Measurements from ENCODE around the gene PRPF18. TPM values are rescaled to one million over a fixed set of nuclear protein-coding genes. Genes with fewer than 3 reads are reported as not detected.

Gene PRPF18
- total RNA-seq, 1 donor from 2014 or later: 21.0 TPM

DNA sequence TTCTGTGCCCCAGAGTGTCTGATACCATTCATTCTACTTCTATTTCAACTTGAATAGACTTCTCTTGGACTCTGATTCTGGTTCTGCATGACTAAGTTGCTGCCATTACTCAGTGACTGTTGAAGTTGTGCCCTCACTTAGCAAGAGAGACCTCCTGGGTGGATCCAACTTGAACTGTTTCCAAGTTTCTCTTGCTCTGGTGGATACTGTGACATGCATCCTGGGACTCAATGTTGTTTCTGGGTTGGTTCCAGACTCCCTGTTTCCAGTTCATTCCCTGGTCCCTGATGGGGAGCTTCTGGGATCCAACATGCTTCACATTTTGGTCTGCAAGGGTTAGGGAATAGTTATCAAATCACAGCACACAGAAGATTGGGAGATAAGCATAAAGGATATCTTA lies 26.2 kb upstream of the PRPF18 start:
- no peaks in the 10 kb centered on the region for H3K79me2 ChIP-seq (ENCODE audit: insufficient read depth, low read length)
- no peaks in the 10 kb centered on the region for H3K36me3 Mint-ChIP-seq (ENCODE audit: low read depth, unreplicated experiment)
- H3K9ac ChIP-seq (ENCODE audit: low read length): no peak overlapping the region
- no peak overlapping the region for H3K27ac ChIP-seq (ENCODE audit: low read depth, low read length)
- peak; percentile 78 for DNase-seq (ENCODE audit: low read depth)
- no peaks in the 10 kb centered on the region for H3K27me3 ChIP-seq (ENCODE audit: insufficient read depth, low read length)
- no peaks in the 10 kb centered on the region for H3K36me3 ChIP-seq (ENCODE audit: insufficient read depth, low read length)
- no peak for FAIRE-seq
- H3K4me2 ChIP-seq (ENCODE audit: low read length): peak overlapping the region; percentile 45
- H3K27me3 Mint-ChIP-seq (ENCODE audit: low read depth, unreplicated experiment): no peaks in the 10 kb centered on the region
- no peak overlapping the region for H2AFZ ChIP-seq (ENCODE audit: low read depth, low read length)
- no peak overlapping the region for H3K27ac Mint-ChIP-seq (ENCODE audit: unreplicated experiment)
- H3K9me3 ChIP-seq (ENCODE audit: insufficient read depth, low read depth, low read length): peaks cover 8% of the 10 kb centered on the region
- no peak overlapping the region for H3K4me3 ChIP-seq (ENCODE audit: insufficient read depth, low read depth, low read length)
- H3K4me3 Mint-ChIP-seq (ENCODE audit: unreplicated experiment): no peak overlapping the region
- H4K20me1 ChIP-seq (ENCODE audit: insufficient read depth, low read length): no peaks in the 10 kb centered on the region
- H3K4me1 Mint-ChIP-seq (ENCODE audit: low read depth, unreplicated experiment): no peaks in the 10 kb centered on the region
- H3K4me1 ChIP-seq (ENCODE audit: insufficient read depth, low read length): peaks cover 6% of the 10 kb centered on the region
- TF ChIP-seq EZH2 (IDR thresholded peaks at IDR 0.05; ENCODE audit: insufficient read depth, low read length) (no peak), CTCF (IDR thresholded peaks at IDR 0.05; ENCODE audit: insufficient read depth, low read depth, low read length) (no peak)
- H3K9me3 Mint-ChIP-seq (ENCODE audit: unreplicated experiment): peaks cover 11% of the 10 kb centered on the region

GRCh38 chr10:13563481-13564445 lies 23.0 kb upstream of the PRPF18 start:
- no peak overlapping the region for H3K4me3 ChIP-seq (ENCODE audit: insufficient read depth, low read depth, low read length)
- no peak overlapping the region for H3K9ac ChIP-seq (ENCODE audit: low read length)
- Mint-ChIP-seq H3K36me3 (ENCODE audit: low read depth, unreplicated experiment) (no peaks in the 10 kb centered on the region), H3K4me1 (ENCODE audit: low read depth, unreplicated experiment) (no peaks in the 10 kb centered on the region), H3K27ac (ENCODE audit: unreplicated experiment) (no peak overlapping the region), H3K4me3 (ENCODE audit: unreplicated experiment) (no peak overlapping the region), H3K9me3 (ENCODE audit: unreplicated experiment) (peaks cover 11% of the 10 kb centered on the region), H3K27me3 (ENCODE audit: low read depth, unreplicated experiment) (no peaks in the 10 kb centered on the region)
- peaks cover 8% of the 10 kb centered on the region for H3K9me3 ChIP-seq (ENCODE audit: insufficient read depth, low read depth, low read length)
- H3K79me2 ChIP-seq (ENCODE audit: insufficient read depth, low read length): no peaks in the 10 kb centered on the region
- H3K36me3 ChIP-seq (ENCODE audit: insufficient read depth, low read length): no peaks in the 10 kb centered on the region
- H3K4me1 ChIP-seq (ENCODE audit: insufficient read depth, low read length): peaks cover 6% of the 10 kb centered on the region
- no peak overlapping the region for H2AFZ ChIP-seq (ENCODE audit: low read depth, low read length)
- H3K27ac ChIP-seq (ENCODE audit: low read depth, low read length): no peak overlapping the region
- TF ChIP-seq EZH2 (IDR thresholded peaks at IDR 0.05; ENCODE audit: insufficient read depth, low read length) (no peak), CTCF (IDR thresholded peaks at IDR 0.05; ENCODE audit: insufficient read depth, low read depth, low read length) (no peak)
- no peak overlapping the region for H3K4me2 ChIP-seq (ENCODE audit: low read length)
- peaks cover 2% of the 10 kb centered on the region for H3K27me3 ChIP-seq (ENCODE audit: insufficient read depth, low read length)
- H4K20me1 ChIP-seq (ENCODE audit: insufficient read depth, low read length): no peaks in the 10 kb centered on the region
- FAIRE-seq (no peak), DNase-seq (ENCODE audit: low read depth) (no peak)

- H3K79me2 ChIP-seq (ENCODE audit: insufficient read depth, low read length): no peaks in the 10 kb centered on the region
- H3K27me3 ChIP-seq (ENCODE audit: insufficient read depth, low read length): peaks cover 2% of the 10 kb centered on the region
- Mint-ChIP-seq H3K4me1 (ENCODE audit: low read depth, unreplicated experiment) (no peaks in the 10 kb centered on the region), H3K9me3 (ENCODE audit: unreplicated experiment) (peaks cover 11% of the 10 kb centered on the region), H3K4me3 (ENCODE audit: unreplicated experiment) (no peak overlapping the region), H3K27ac (ENCODE audit: unreplicated experiment) (no peak overlapping the region), H3K27me3 (ENCODE audit: low read depth, unreplicated experiment) (no peaks in the 10 kb centered on the region), H3K36me3 (ENCODE audit: low read depth, unreplicated experiment) (no peaks in the 10 kb centered on the region)
- H4K20me1 ChIP-seq (ENCODE audit: insufficient read depth, low read length): no peaks in the 10 kb centered on the region
- H3K4me2 ChIP-seq (ENCODE audit: low read length): no peak overlapping the region
- no peak overlapping the region for H3K27ac ChIP-seq (ENCODE audit: low read depth, low read length)
- H3K36me3 ChIP-seq (ENCODE audit: insufficient read depth, low read length): no peaks in the 10 kb centered on the region
- peaks cover 8% of the 10 kb centered on the region for H3K9me3 ChIP-seq (ENCODE audit: insufficient read depth, low read depth, low read length)
- peaks cover 6% of the 10 kb centered on the region for H3K4me1 ChIP-seq (ENCODE audit: insufficient read depth, low read length)
- DNase-seq (ENCODE audit: low read depth) (no peak), FAIRE-seq (no peak)
- H3K4me3 ChIP-seq (ENCODE audit: insufficient read depth, low read depth, low read length): no peak overlapping the region
- TF ChIP-seq EZH2 (IDR thresholded peaks at IDR 0.05; ENCODE audit: insufficient read depth, low read length) (no peak), CTCF (IDR thresholded peaks at IDR 0.05; ENCODE audit: insufficient read depth, low read depth, low read length) (no peak)
- no peak overlapping the region for H2AFZ ChIP-seq (ENCODE audit: low read depth, low read length)
- no peak overlapping the region for H3K9ac ChIP-seq (ENCODE audit: low read length)
Observed at GRCh38 chr10:13564576-13564975, 22.2 kb upstream of the PRPF18 start.

All from astrocyte (in vitro differentiated cells and primary cell).